GM12878 (cell line): Measurements from ENCODE around the gene FMN2. TPM values are rescaled to one million over a fixed set of nuclear protein-coding genes. Genes with fewer than 3 reads are reported as not detected.

ENCODE experiments used
- ATAC-seq: fragments of 200-7000 bp; cut with Tn5 transposase; 3 replicates; pipeline ENCODE4 v1.9.1; 2020; ENCODE audit warnings: mild to moderate bottlenecking, moderate library complexity
- BruUV-seq: library from RNA; stranded (reverse); fragments of 400-500 nt; replicated peaks from 2 replicates; lab custom pipeline; 2021; lab: Mats Ljungman, UMichigan
- CTCF ChIA-PET: fragments of 300-600 bp; sonication (Branson Sonifier 250); formaldehyde crosslinking; extraction: SDS; loops from one replicate; lab custom pipeline; 2021; ENCODE audit warnings: inconsistent platforms; lab: Yijun Ruan, JAX
- POLR2A ChIA-PET: fragments of 350-600 bp; formaldehyde crosslinking; extraction: SDS; loops from one replicate; lab custom pipeline; 2021; ENCODE audit warnings: inconsistent platforms; lab: Charles Lee
- RAD21 ChIA-PET: fragments of 300-600 bp; sonication (Branson Sonifier 250); formaldehyde crosslinking; loops from one replicate; lab custom pipeline; 2023; ENCODE audit warnings: antibody characterized with exemption; ENCODE audit not compliant: unreplicated experiment; lab: Charles Lee
- SMC1A ChIA-PET: fragments of 300-600 bp; sonication (Branson Sonifier 250); formaldehyde crosslinking; loops from one replicate; lab custom pipeline; 2023; ENCODE audit not compliant: unreplicated experiment, uncharacterized antibody; lab: Charles Lee
- DNase-seq: peaks from one replicate; pipeline ENCODE4 v3.0.0-alpha.2; 2011; ENCODE audit warnings: low read depth, low spot score
- FAIRE-seq: peaks from 3 replicates; lab custom pipeline; 2011; peaks lifted over from hg19 to GRCh38; lab: Jason Lieb, UNC
- H2AFZ ChIP-seq: 2 replicates; pipeline ENCODE4 v1.6.0; 2011; ENCODE audit warnings: low read depth, low read length, control low read depth; ENCODE audit not compliant: control insufficient read depth
- H3K27ac ChIP-seq: 2 replicates; pipeline ENCODE4 v1.5.1; 2011; ENCODE audit warnings: control low read depth; ENCODE audit not compliant: control insufficient read depth, insufficient read depth
- H3K27me3 ChIP-seq, 2 experiments: replicated peaks in 1 of 2; 2 replicates each; pipeline versions ENCODE4 v1.6.0 to v1.6.1; 2011; ENCODE audit warnings: low read length in 1 of 2; ENCODE audit not compliant: control insufficient read depth in 2 of 2, insufficient read depth in 2 of 2
- H3K36me3 ChIP-seq, 2 experiments: 2 replicates each; pipeline ENCODE4 v1.5.1; 2011; ENCODE audit warnings: low read length in 1 of 2; ENCODE audit not compliant: control insufficient read depth in 2 of 2, insufficient read depth in 2 of 2
- H3K4me1 ChIP-seq: 2 replicates; pipeline ENCODE4 v1.6.1; 2011; ENCODE audit warnings: mild to moderate bottlenecking, low read length, moderate library complexity, mixed read lengths; ENCODE audit not compliant: control insufficient read depth, insufficient read depth
- H3K4me2 ChIP-seq: 2 replicates; pipeline ENCODE4 v1.6.0; 2011; ENCODE audit warnings: control low read depth; ENCODE audit not compliant: control insufficient read depth, insufficient read depth
- H3K4me3 ChIP-seq: fragments of 200-600 bp; sonication (generic); 2 replicates; pipeline ENCODE4 v1.5.1; 2016
- H3K79me2 ChIP-seq: 2 replicates; pipeline ENCODE4 v1.6.0; 2011; ENCODE audit warnings: low read length; ENCODE audit not compliant: control insufficient read depth, insufficient read depth
- H3K9ac ChIP-seq: 2 replicates; pipeline ENCODE4 v1.8.0; 2011; ENCODE audit warnings: low read length, control low read depth, mixed read lengths; ENCODE audit not compliant: control insufficient read depth, insufficient read depth
- H3K9me3 ChIP-seq: replicated peaks from 3 replicates; pipeline ENCODE4 v1.5.1; 2011; ENCODE audit warnings: mild to moderate bottlenecking, low read length; ENCODE audit not compliant: control insufficient read depth, insufficient read depth
- H4K20me1 ChIP-seq: 2 replicates; pipeline ENCODE4 v1.6.0; 2011; ENCODE audit not compliant: control insufficient read depth, insufficient read depth
- HCFC1 ChIP-seq: fragments of 150-350 bp; IDR thresholded peaks from 2 replicates; pipeline ENCODE4 v1.6.1; 2014; ENCODE audit warnings: low read length
- IRF4 ChIP-seq: IDR thresholded peaks from 2 replicates; pipeline ENCODE4 v1.6.1; 2011; ENCODE audit warnings: low read depth, low read length
- JUND ChIP-seq: IDR thresholded peaks from 2 replicates; pipeline ENCODE4 v1.6.1; 2012; ENCODE audit warnings: low read depth, mild to moderate bottlenecking, low read length, improper control_type of control experiment, moderate library complexity
- ZBED1 ChIP-seq: IDR thresholded peaks from 2 replicates; pipeline ENCODE4 v1.6.1; 2016; ENCODE audit warnings: borderline replicate concordance
- WGBS: methylation state at CpG from one replicate; pipeline ENCODE4 v1.1.6; 2016; ENCODE audit warnings: low lambda C conversion rate; ENCODE audit not compliant: insufficient replicate concordance, insufficient coverage; ENCODE audit errors: missing lambda C conversion rate; 5-methylcytosine and 5-hydroxymethylcytosine counted together
- in situ Hi-C: fragments of 300-500 bp; cut with MboI; formaldehyde crosslinking; loops from 9 replicates; pipeline ENCODE4 v1.14.3; 2018; ENCODE audit warnings: mixed read lengths
- intact Hi-C: fragments of 100-400 bp; cut with micrococcal nuclease; formaldehyde crosslinking; loops from one replicate; pipeline ENCODE4 v1.14.2; 2022; ENCODE audit not compliant: unreplicated experiment
- polyA plus RNA-seq, 11 experiments: library from polyadenylated mRNA; depleted of rRNA in 4 of 11; unstranded in 6 of 11; stranded (reverse) in 5 of 11; fragments of >200 nt; fragmentation: Nextera tagmentation in 4 of 11; fragmentation: Illumina TruSeq in 1 of 11; extraction: Ambion mirVana in 4 of 11; extraction: Trizol in 1 of 11; gene quantifications; 1 replicate in 1 of 11; 2 replicates in 10 of 11; pipeline versions ENCODE4 v1.2.1 to v1.2.3, GENCODE V29; 2011 to 2016; ENCODE audit warnings: inconsistent platforms in 2 of 11, missing spikeins in 2 of 11, low read depth in 1 of 11
- total RNA-seq, 4 experiments: library from RNA; depleted of rRNA in 3 of 4; stranded (reverse); fragments of >200 nt in 3 of 4; fragmentation: Illumina TruSeq in 1 of 4; extraction: Trizol in 1 of 4; gene quantifications; 2 replicates each; pipeline versions ENCODE4 v1.2.1 to v1.2.3, GENCODE V29; 2013 to 2021

Gene FMN2
- total and polyA plus RNA-seq, 10 of the 15 experiments (the other 5 are each of a cell fraction or from before 2014, with no cell fraction given) = 0.60 TPM; not detected in 9

- ChIA-PET SMC1A (no interaction called here), RAD21 (no interaction called here), CTCF (interaction anchor here (1.4 kb wide), 1 partner anchor 14 kb away, joined by 3 read pairs; no protein-coding TSS in a partner anchor), POLR2A (no interaction called here)
- no TSS peak for BruUV-seq
- Histone ChIP-seq H3K36me3 (no peaks in the 10 kb centered on the region), H3K9me3 (no peaks in the 10 kb centered on the region), H3K4me1 (no peaks in the 10 kb centered on the region), H3K9ac (no peak overlapping the region), H3K27me3 (no peaks in the 10 kb centered on the region), H3K27ac (no peak overlapping the region), H4K20me1 (no peaks in the 10 kb centered on the region), H3K79me2 (no peaks in the 10 kb centered on the region), H3K4me2 (no peak overlapping the region), H2AFZ (no peak overlapping the region), H3K4me3 (no peak overlapping the region)
- ATAC-seq (no peak), DNase-seq (no peak), FAIRE-seq (no peak)
- in situ Hi-C loops = no loop called here
- WGBS = 0% methylated on average over 7 of the region's 7 CpGs
- intact Hi-C loops = no loop called here
- TF ChIP-seq JUND (no peak), HCFC1 (no peak), IRF4 (no peak)
Observed at GRCh38 chr1:240385985-240386978, 294.6 kb downstream of the FMN2 start.

GRCh38 chr1:240387051-240387450 lies 295.4 kb downstream of the FMN2 start:
- in situ Hi-C loops = no loop called here
- no peak for TF ChIP-seq ZBED1
- no TSS peak for BruUV-seq

More at GRCh38 chr1:240387051-240387450, 295.4 kb downstream of the FMN2 start:
- H3K9ac ChIP-seq = no peak overlapping the region
- intact Hi-C loops = no loop called here
- H3K4me3 ChIP-seq = no peak overlapping the region
- no peaks in the 10 kb centered on the region for H3K79me2 ChIP-seq
- RAD21 ChIA-PET = no interaction called here
- 14% methylated on average over 2 of the region's 2 CpGs for WGBS
- FAIRE-seq (no peak), DNase-seq (no peak), ATAC-seq (no peak)
- no peaks in the 10 kb centered on the region for H3K9me3 ChIP-seq
- CTCF ChIA-PET = interaction anchor here (1.4 kb wide), 1 partner anchor 13 kb away, joined by 3 read pairs; no protein-coding TSS in a partner anchor
- no peaks in the 10 kb centered on the region for H3K36me3 ChIP-seq
- H3K27ac ChIP-seq = no peak overlapping the region
- SMC1A ChIA-PET = interaction anchor here (0.7 kb wide), 1 partner anchor 413 kb away, joined by 3 read pairs; no protein-coding TSS in a partner anchor
- H3K4me1 ChIP-seq = no peaks in the 10 kb centered on the region
- POLR2A ChIA-PET = no interaction called here
- H3K27me3 ChIP-seq = no peaks in the 10 kb centered on the region
- no peaks in the 10 kb centered on the region for H4K20me1 ChIP-seq
- no peak overlapping the region for H2AFZ ChIP-seq
- no peak overlapping the region for H3K4me2 ChIP-seq
